HG02763 (cell line): Measurements from ENCODE around the gene RAB15.

Experiments used
- ATAC-seq: cut with Tn5 transposase; IDR thresholded peaks from one replicate; pipeline ENCODE4 v1.9.1; 2021; ENCODE audit warnings: mild to moderate bottlenecking, moderate library complexity; ENCODE audit not compliant: unreplicated experiment

Gene RAB15

DNA sequence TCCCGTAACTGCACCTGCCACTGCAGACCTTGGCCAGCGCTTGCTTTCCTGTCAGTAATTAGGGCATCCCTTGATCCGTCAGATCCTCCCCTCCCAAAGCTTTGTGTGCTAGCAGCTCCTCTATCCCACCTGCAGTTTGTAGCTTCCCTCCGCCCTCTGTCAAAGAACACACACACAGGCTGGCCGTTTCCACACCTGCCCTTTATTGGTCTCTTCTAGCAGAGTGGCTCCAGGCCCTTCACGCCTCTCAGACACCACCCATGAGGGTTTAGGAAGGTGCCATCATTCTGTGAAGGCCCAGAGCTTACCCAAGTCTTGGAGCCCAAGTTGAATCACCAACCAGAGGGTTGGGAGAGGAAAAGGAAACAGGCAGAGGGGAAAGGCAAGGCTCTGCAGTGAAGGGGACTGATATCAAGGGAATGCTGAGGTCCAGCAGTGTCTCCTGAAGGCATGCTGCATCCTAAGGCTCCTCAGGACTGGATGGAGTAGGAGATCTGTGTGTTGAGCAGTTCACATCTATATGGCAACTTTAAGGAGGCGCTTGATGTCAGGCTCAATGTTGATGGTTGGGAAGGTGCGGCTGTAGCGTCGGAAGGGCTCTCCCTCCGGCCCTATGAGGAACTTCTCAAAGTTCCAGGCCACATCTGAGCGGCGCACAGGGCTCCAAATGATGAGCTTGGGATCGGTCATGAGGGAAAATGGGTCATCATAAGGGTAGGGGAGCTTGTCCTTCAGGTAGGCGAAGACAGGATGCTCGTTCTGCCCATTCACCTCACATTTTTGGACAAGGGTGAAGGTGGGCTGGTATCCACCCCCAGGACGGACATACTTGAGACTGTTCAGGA is 32.9 kb downstream of the RAB15 start:
- no peak for ATAC-seq

DNA sequence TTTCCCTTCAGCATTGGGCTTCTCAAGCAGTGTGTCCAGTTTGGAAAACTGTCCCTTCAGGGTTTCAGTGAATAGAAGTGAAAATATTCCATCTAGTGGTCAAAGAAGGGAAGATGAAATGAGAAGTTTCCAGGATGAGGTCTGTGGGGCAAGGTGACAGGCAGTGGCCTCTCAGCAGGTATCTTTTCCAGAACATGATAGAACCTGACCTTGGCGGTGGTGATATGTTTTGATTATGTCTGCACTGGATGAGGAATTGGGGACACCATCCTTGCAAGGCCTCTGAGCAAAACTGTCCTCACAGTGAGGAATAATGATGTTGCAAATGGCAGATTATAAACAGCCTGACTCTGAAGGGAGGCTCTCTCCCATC is 34.3 kb downstream of the RAB15 start:
- ATAC-seq: no peak

DNA sequence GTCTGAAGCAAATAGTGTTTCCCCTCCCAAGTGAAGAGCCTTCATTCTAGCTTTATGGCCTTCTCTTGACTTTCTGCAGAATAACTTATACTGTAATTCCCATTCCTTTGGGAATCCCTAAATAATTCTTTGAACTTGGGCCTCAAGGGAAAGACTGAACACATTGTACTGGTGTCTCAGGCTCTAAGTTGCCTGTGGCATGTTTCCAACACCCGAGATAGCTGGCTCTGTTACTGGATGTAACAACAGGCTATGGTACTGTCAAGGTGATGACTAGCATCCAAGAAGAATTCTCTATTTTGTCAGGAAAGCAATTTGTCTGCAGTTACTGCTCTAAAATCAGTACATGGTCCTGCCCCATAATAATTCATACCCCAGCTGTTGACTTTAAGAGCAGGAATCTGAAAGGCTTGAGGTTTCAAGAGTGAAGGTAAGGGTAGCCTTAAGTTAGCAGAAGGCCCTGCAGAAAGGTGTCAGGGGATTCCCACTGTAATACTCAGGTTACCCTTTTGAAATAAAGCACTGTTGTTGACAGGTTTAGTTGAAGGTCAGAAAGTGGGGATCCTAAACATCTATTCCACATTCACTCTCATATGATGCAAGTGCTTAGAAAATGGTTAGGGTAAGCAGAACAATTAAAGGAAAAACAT is 34.8 kb downstream of the RAB15 start:
- ATAC-seq: no peak

DNA sequence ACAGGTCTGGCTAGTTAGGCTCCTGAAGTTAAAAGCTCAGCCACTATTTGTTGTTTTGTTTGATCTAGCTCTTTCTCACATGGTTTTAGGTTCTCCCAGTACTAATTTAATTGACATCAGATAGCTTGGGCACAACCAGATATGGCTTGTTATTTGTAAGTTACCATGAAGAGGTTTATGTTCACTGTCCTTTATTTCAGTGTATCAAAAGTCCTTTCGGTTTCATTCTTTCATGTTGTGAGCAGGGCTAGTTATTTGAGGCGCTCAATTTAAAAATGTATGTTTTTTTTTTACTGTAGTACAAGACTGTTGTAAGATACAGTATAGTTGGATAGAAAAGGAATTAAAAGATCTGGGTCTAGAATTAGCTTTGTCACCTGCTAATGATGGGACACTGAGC is 36.6 kb downstream of the RAB15 start:
- no peak for ATAC-seq

DNA sequence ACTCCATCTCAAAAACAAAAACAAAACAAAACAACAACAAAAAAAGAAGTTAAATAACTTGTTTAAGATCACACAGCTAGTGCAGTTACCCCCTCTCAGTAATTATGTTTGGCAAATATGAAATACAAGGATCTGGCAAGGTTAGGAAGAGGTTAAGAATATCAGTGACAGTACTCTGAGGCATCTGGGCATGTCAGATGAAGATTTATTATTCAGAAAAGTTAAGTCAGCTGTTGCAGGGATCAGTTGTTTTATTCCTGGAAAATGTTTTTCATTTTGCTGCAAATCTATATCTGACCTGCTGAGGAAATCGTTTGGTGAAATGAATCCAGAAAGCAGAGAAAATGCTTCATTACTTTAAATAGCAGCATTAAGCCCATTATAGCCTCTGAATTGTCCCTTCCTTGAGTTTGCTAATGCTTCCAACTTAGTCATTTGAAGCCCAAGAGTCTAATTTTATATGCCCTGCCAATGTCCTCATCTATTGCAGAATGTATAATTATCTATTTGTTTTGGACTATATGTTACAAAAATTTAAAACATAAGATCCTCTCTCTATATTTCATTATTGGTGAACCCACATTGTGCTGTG is 37.7 kb downstream of the RAB15 start:
- no peak for ATAC-seq

DNA sequence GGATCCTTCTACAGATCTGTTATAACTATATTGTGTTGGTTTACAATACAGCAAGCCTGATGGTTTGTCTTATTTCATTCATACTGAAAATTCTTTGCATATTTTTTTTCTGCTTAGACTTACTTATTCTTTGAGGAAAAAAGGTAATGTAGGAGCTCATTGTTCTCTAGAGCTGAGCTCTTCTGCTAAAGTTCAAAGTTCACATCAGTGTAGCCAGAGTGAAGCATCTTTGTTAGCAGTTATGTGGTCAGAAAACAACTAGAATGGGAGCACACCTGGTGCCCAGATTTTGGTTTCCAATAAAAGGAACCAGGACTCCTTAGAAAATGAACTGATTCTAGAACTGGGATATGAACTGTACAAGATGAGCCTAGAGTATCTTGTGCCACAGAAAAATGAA is 39.9 kb downstream of the RAB15 start:
- no peak for ATAC-seq

DNA sequence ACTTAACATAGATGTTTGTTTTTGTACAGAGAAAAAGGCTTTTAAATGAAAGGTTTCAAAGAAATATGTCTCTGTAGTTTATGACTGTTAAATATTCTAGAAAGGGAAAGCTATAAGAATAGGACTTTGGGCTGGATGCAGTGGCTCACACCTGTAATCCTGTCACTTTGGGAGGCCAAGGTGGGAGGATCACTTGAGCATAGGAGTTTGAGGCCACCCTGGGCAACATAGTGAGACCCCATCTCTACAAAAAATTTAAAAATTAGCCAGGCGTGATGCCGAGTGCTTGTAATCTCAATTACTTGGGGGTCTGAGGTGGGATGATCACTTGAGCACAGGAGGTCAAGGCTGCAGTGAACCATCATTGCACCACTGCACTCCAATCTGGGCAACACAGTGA is 41.0 kb downstream of the RAB15 start:
- ATAC-seq: no peak

DNA sequence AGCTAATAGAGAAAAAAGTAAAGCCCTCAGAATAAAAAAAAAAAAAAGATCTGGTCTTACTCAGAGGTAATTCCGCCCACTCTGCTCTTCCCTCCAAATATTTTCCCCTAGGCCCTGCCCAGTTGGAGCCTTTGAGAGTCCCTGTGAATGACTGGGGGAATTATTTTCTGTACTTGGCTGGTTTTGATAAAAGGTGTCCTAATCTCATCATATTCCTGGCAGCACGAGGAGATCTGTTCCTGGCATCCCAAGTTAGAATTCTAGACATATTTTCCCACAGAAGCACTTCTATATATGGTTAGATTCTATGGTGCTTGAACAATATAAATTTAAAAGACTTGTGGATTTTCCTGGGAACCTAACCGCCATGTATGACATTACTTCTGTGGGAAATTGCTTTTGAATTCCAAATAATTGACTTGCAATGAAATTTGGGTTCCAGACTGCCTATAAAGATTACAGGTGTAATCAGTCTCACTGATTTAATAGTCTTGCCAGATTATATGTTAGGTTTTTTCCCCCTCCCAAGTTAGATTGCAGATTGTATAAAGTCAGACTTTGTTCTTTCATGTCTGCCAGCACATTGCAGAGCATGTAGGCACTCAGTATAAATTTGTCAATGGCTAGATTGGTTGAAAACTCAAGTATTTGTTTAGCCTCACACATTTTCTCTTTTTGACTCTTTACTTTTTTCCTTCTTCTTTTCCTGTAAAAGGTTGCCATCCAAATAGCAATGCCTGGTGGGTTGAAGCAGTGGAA is 41.9 kb downstream of the RAB15 start:
- ATAC-seq: no peak

DNA sequence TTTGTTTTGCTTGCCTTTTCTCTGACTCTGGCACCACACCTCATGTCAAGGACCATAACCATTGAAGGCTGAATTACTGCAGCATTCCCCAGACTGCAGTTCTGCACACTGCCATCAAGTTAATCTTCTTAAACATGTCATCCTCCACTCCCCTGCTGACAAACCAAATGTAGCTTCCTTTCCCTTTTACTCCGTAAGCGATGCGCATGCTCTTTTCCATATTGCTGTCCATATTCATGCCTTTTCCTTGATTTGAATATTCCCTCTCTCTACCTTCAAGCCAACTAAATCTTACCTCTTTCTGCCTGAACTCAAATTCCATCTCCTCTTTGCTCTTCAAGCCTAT is 43.1 kb downstream of the RAB15 start:
- ATAC-seq: no peak

DNA sequence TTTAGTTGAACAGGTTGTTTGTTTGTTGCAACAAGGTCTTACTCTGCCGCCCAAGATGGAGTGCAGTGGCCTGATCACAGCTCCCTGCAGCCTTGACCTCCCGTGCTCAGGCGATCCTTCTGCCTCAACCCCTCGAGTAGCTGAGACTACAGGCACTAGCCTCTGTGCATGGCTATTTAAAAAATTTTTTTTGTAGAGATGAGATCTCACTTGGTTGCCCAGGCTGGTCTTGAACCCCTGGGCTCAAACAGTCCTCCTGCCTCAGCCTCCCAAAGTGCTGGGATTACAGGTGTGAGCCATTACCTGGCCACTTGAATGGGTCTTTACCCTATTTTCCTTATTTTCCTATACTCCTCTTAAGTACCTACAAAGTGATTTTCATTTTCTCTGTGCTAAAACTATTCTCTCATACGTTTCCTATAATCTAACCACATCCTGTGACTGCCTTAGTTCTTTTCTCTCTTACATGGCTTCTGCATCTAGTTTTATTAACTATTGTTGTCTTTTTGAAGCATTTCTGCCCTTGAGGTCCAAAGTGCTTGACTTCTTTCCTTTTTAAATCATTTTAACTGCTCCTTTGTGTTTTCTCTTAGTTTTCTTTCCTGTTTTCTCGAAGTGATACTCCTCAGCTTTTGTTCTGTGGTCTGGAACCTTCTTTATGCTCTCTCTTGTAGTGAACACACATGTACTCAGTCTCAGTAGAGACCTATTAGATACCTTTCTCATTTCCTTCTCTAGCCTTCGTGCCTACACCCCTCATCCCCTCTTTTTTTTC is 43.7 kb downstream of the RAB15 start:
- peak; percentile 68 for ATAC-seq

DNA sequence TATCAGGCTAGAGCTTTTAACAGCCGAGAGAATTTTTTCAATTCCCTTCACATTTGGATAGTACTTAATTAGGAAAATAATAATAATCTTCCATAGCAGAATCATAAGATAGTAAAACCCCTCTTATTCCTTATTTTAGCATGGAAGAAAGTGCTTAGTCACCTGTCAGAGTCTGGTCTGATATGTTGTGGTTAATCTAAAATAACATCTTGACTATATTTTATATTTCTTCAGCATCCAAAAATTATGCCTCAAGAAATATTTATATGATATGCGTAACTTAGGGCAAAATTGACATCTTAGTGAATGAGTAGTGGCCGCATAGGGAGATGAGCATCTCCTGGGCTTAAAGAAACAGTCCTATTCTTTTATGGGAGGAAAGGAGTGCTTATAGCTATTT is 45.1 kb downstream of the RAB15 start:
- no peak for ATAC-seq

DNA sequence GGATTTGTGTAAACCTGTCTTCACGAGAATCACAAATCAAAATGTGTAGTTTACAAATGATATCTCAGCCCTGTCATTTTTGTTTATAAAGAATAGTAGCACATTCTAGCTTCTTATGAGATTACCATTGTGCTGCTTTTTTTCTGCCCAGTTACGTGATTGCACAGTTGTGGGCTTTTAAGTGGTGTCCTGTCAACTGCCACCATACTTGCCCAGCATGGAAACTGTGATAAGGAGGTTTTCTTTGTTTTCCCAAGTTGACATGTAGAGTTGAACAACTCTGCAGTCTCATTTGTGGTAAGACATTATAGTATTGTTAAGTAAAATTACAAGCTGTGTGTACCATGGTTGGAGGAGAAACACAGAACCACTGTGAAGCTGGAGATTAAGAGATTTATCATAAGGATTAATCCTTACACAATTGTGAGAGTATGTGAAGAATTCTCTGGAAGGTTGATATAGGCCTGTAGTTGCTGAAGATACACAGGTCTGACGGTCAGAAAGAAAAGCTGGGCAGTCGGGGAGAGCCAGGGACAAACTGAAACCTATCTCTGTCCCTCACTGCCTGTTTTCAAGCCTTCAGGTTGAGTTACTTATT is 45.6 kb downstream of the RAB15 start:
- no peak for ATAC-seq

DNA sequence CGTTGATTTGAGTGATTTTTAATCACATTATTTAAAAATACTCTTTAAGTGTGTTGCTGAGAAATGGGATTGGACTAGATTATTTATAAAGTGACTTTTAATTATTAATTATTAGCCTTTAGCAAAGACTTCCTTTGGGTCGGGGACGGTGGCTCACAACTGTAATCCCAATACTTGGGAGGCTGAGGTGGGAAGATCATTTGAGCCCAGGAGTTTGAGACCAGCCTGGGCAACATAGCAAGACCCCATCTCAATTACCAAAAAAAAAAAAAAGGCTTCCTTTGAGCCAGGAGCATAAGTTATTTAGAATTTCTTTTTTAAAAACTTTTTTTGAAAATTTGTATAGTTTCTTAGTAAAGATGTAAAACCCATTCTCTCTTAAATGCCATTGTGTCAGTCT is 49.1 kb downstream of the RAB15 start:
- no peak for ATAC-seq

DNA sequence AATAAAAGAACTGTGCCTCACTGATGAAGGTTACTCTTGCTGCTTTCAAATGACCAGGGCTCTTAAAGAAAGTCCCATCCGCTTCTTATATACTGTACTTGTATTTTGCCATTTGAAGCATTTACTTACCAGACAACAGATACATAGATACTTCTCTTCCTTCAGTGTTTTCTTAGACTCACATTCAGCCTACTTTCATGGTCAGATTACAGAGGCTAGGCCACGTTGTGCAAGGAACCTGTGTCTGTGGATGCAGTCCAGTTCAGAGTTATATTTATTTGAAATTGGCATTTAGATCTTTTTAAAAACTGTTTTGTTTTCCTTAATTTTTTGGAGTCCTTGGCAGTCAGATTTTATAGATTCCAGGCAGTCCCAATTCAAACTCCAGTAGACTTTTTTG is 51.7 kb downstream of the RAB15 start:
- no peak for ATAC-seq

DNA sequence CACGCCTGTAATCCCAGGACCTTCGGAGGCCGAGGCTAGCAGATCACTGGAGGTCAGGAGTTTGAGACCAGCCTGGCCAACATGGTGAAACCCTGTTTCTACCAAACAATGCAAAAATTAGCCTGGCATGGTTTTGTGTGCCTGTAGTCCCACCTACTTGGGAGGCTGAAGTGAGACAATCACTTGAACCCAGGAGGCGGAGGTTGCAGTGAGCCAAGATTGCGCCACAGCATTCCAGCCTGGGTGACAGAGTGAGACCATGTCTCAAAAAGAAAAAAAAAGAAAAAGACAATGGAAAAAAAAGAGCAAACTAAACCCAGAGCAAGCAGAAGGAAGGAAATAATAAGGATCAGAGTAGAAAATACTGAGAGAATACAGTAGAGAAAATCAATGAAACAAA is 52.5 kb downstream of the RAB15 start:
- no peak for ATAC-seq

DNA sequence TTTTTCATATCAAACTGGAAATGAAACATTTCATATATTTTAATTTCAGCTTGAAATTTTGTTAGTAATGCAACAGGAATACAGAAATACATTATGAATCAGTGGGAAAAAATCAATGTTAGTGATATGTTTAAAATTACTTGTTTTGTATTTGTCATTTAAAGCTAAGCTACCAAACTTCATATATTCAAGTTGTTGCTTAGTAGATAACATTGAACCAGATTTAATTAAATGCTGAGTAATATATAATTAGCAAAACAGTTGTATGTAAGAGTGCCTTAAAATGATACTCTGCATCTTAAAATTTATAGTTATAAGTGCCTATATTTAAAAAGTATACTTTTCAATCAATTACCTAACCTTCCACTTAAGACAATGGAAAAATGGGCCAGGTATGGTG is 52.9 kb downstream of the RAB15 start:
- no peak for ATAC-seq

DNA sequence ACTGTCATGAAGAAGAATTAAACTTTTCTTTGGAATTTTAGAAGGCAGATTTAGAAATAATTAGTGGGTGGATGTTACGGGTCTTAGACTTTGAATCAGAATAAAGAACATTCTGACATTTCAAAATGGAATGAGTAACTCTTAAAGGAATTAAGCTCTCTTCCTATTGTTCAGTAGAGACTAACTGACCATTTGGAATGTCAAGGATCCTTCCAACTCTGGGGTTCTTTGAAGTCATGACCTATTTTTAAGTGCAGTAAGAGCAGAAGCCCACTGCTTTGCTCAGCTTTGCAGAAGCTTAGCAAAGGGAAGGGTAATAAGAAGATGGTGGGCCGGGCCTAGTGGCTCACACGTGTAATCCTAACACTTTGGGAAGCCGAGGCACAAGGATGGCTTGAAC is 53.9 kb downstream of the RAB15 start:
- ATAC-seq: no peak

DNA sequence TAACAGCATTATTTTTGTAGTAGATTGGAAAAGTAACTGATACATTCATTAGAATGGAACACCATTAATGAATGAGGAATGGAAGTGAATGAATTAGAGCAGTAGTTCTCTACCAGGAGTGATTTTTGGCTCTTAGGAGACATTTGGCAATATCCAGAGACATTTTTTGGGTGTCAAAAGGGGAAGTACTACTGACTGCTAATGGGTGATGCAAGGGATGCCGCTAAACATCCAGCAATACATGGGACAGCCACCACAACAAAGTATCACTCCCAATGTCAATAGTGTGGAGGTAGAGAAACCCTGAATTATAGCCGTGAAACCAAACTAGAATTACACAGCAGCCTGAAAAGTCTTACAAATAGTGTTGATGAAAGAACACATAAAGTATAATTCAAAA is 56.3 kb downstream of the RAB15 start:
- ATAC-seq: no peak

DNA sequence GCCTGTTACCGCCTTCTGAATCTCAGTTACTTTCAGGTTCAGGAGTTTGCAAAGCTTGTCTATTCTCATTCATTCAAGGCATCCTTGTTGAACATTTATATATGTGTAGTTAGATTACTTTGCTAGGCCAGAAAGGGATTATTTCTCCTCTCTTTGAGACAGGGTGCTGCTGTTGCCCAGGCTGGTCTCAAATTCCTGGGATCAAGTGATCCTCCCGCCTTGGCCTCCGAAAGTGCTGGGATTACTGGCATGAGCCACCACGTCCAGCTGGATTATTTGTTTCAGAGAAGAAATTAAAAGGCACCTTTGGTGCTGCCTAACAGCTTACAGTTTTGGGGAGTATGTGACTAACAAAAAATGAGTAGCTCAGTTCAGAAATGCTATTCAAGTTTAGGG is 57.1 kb downstream of the RAB15 start:
- ATAC-seq: no peak

DNA sequence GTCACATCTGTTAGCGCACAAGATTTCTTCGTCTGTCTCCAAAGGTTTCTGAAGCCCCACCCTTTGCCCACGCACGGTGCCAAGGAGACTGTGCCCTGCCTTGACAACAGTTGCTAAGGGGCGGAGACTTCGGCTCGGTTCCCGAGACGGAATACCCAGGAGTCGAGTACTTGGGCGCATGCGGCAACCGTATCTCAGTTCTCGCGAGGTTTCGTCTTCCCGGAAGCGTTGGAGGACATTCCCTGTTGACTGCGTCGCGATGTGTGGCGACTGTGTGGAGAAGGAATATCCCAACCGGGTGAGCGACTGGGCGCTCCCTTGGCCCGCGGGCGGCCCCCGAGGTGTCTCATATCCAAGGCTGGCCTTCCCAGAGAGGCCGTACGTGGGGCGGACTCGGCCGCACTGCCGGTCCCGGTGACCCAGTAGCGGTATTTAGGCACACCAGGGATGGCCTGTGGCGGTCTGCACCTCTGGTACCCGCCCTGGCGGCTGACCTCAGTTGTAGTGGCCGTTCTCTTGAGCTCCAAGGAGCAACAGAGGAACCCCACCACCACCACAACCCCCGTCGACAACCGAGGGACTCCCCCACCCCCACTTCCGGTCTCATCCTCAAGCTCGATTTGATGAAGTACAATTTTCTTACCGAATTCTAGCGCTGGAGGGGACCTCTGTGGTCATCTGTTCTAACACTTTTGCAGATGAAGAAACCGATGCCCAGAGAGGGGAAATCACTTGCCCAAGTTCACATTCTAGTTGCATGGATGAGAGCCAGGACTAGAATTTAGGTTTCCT is 57.7 kb downstream of the RAB15 start, which contains the start of gene CHURC1:
CHURC1 (plus strand) TSS at position 219 of the 792 bp plus-strand sequence; CDS start at position 260, 41 bp downstream.
- ATAC-seq: peak; percentile 98
